Measurements from ENCODE around the gene LTA4H. TPM values are rescaled to one million over a fixed set of nuclear protein-coding genes. Genes with fewer than 3 reads are reported as not detected.
A peak's percentile ranks its signal among the peaks of the same experiment; 100 is the strongest.
"Not testable (repeated sequence)": the region's sequence is repeated elsewhere in the genome, so short reads cannot be mapped to it uniquely, and the experiment has no call there.

The LTA4H gene
- total and polyA plus RNA-seq, 5 donors from 2014 or later: 38.1 to 79.1 (median 68.6) TPM

GRCh38 chr12:95969116-95969515 is 66.3 kb downstream of the LTA4H start:
- not testable (repeated sequence) for DNase-seq; H3K27me3 ChIP-seq (ENCODE audit: control insufficient read depth, insufficient read depth, low read length); H3K9me3 ChIP-seq (ENCODE audit: control insufficient read depth in 2 of 2, low read length in 2 of 2); H3K4me1 Mint-ChIP-seq; H3K27ac ChIP-seq (ENCODE audit: insufficient read depth, low read length, poor library complexity, severe bottlenecking); ATAC-seq (ENCODE audit: low read depth in 2 of 2); H3K36me3 ChIP-seq (ENCODE audit: control insufficient read depth, insufficient read depth, low read length); H3K4me3 Mint-ChIP-seq; H3K4me3 ChIP-seq (ENCODE audit: low read depth, low read length); H3K9me3 Mint-ChIP-seq; H3K4me1 ChIP-seq (ENCODE audit: control insufficient read depth, insufficient read depth, low read length, poor library complexity, severe bottlenecking)
- H3K27me3 Mint-ChIP-seq: peaks cover 13% of the 10 kb centered on the region
- peaks cover 20% of the 10 kb centered on the region for H3K36me3 Mint-ChIP-seq
- H3K27ac Mint-ChIP-seq: peak overlapping the region in 1 of 3 donors; percentile 45

DNA sequence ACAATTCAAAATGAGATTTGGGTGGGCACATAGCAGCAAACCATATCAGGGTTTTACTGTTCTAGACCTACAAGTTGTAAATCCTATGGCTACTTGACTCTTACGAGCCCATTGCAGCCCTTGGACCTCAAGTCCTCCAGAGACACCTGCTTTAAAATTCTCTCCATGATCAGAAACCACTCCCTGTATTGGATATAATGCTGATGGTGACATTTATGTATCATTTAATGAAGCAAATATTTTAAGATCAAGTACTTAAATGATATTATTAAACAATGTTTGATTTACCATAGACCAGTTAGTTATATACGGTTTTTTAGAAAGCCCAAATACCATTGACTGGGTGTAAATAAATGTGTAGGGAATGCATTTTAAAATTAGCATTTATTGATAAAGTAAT is 68.1 kb downstream of the LTA4H start:
- H3K27me3 ChIP-seq (ENCODE audit: control insufficient read depth, insufficient read depth, low read length): no peaks in the 10 kb centered on the region
- no peaks in the 10 kb centered on the region for H3K4me1 ChIP-seq (ENCODE audit: control insufficient read depth, insufficient read depth, low read length, poor library complexity, severe bottlenecking)
- Mint-ChIP-seq H3K27ac (no peak overlapping the region), H3K9me3 (peaks cover 0 to 1% (median 0%) of the 10 kb centered on the region in 7 donors), H3K4me1 (peaks cover 0 to 2% (median 0%) of the 10 kb centered on the region in 4 donors), H3K36me3 (peaks cover 15% of the 10 kb centered on the region), H3K27me3 (peaks cover 14% of the 10 kb centered on the region), H3K4me3 (no peak overlapping the region)
- H3K27ac ChIP-seq (ENCODE audit: insufficient read depth, low read length, poor library complexity, severe bottlenecking): no peak overlapping the region
- no peaks in the 10 kb centered on the region for H3K9me3 ChIP-seq (ENCODE audit: control insufficient read depth in 2 of 2, low read length in 2 of 2)
- ATAC-seq (ENCODE audit: low read depth in 2 of 2) (no peak), DNase-seq (no peak)
- peaks cover 8% of the 10 kb centered on the region for H3K36me3 ChIP-seq (ENCODE audit: control insufficient read depth, insufficient read depth, low read length)
- H3K4me3 ChIP-seq (ENCODE audit: low read depth, low read length): no peak overlapping the region

DNA sequence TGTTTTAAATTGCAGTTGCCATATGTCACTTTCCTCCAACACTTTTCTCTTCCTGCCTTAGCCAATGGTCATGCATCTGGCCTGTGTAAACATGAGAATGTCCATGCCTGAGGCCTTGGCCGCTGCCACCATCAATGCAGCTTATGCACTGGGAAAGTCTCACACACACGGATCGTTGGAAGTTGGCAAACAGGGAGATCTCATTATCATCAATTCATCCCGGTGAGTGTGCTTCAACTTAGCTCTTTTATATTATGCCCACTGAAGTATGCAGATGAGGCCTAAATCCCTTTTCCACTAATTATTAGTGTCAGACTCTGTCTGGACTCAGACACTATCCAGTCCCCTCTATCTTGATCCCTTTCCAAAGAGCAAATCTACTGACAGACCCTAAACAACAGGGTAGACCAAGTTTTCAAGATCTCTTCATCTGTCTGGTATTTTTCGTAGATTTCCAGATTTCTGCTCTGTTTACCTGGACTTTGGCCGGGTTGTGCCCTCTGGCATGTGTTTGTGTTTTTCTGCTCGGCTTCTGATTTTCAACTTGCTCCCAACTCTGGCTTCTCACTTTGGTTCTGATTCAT is 69.0 kb downstream of the LTA4H start:
- H3K4me1 Mint-ChIP-seq: peaks cover 0 to 2% (median 0%) of the 10 kb centered on the region in 4 donors
- H3K4me1 ChIP-seq (ENCODE audit: control insufficient read depth, insufficient read depth, low read length, poor library complexity, severe bottlenecking): no peaks in the 10 kb centered on the region
- H3K4me3 ChIP-seq (ENCODE audit: low read depth, low read length): no peak overlapping the region
- DNase-seq: no peak
- no peak overlapping the region for H3K27ac Mint-ChIP-seq
- no peak overlapping the region for H3K27ac ChIP-seq (ENCODE audit: insufficient read depth, low read length, poor library complexity, severe bottlenecking)
- H3K9me3 Mint-ChIP-seq: peaks cover 0 to 1% (median 0%) of the 10 kb centered on the region in 7 donors
- ATAC-seq (ENCODE audit: low read depth in 2 of 2): no peak
- H3K36me3 Mint-ChIP-seq: peaks cover 20% of the 10 kb centered on the region
- peaks cover 17% of the 10 kb centered on the region for H3K27me3 Mint-ChIP-seq
- no peaks in the 10 kb centered on the region for H3K9me3 ChIP-seq (ENCODE audit: control insufficient read depth in 2 of 2, low read length in 2 of 2)
- H3K36me3 ChIP-seq (ENCODE audit: control insufficient read depth, insufficient read depth, low read length): peaks cover 8% of the 10 kb centered on the region
- no peaks in the 10 kb centered on the region for H3K27me3 ChIP-seq (ENCODE audit: control insufficient read depth, insufficient read depth, low read length)
- H3K4me3 Mint-ChIP-seq: no peak overlapping the region

- Histone ChIP-seq H3K27me3 (ENCODE audit: control insufficient read depth, insufficient read depth, low read length) (no peaks in the 10 kb centered on the region), H3K36me3 (ENCODE audit: control insufficient read depth, insufficient read depth, low read length) (peaks cover 8% of the 10 kb centered on the region), H3K4me1 (ENCODE audit: control insufficient read depth, insufficient read depth, low read length, poor library complexity, severe bottlenecking) (no peaks in the 10 kb centered on the region), H3K4me3 (ENCODE audit: low read depth, low read length) (no peak overlapping the region), H3K27ac (ENCODE audit: insufficient read depth, low read length, poor library complexity, severe bottlenecking) (no peak overlapping the region), H3K9me3 (ENCODE audit: control insufficient read depth in 2 of 2, low read length in 2 of 2) (no peaks in the 10 kb centered on the region)
- Mint-ChIP-seq H3K4me1 (peaks cover 0 to 2% (median 0%) of the 10 kb centered on the region in 4 donors), H3K27ac (peak overlapping the region in 1 of 3 donors; percentile 45), H3K36me3 (peaks cover 17% of the 10 kb centered on the region), H3K27me3 (peaks cover 23% of the 10 kb centered on the region), H3K4me3 (no peak overlapping the region), H3K9me3 (no peaks in the 10 kb centered on the region)
- DNase-seq: peak in 1 of 3 donors; percentile 17
- ATAC-seq (ENCODE audit: low read depth in 2 of 2): no peak
Observed at GRCh38 chr12:95963096-95963495, 72.3 kb downstream of the LTA4H start.

GRCh38 chr12:95962222-95962621 is 73.2 kb downstream of the LTA4H start:
- H3K9me3 Mint-ChIP-seq: no peaks in the 10 kb centered on the region
- H3K27me3 ChIP-seq (ENCODE audit: control insufficient read depth, insufficient read depth, low read length): no peaks in the 10 kb centered on the region
- ATAC-seq (ENCODE audit: low read depth in 2 of 2) (no peak), DNase-seq (no peak)
- H3K27ac ChIP-seq (ENCODE audit: insufficient read depth, low read length, poor library complexity, severe bottlenecking): no peak overlapping the region
- H3K4me3 Mint-ChIP-seq: no peak overlapping the region
- no peaks in the 10 kb centered on the region for H3K9me3 ChIP-seq (ENCODE audit: control insufficient read depth in 2 of 2, low read length in 2 of 2)
- H3K27me3 Mint-ChIP-seq: peaks cover 26% of the 10 kb centered on the region
- no peaks in the 10 kb centered on the region for H3K4me1 ChIP-seq (ENCODE audit: control insufficient read depth, insufficient read depth, low read length, poor library complexity, severe bottlenecking)
- no peak overlapping the region for H3K4me3 ChIP-seq (ENCODE audit: low read depth, low read length)
- peaks cover 0 to 2% (median 0%) of the 10 kb centered on the region in 4 donors for H3K4me1 Mint-ChIP-seq
- H3K36me3 Mint-ChIP-seq: peaks cover 16% of the 10 kb centered on the region
- no peak overlapping the region for H3K27ac Mint-ChIP-seq
- H3K36me3 ChIP-seq (ENCODE audit: control insufficient read depth, insufficient read depth, low read length): peaks cover 8% of the 10 kb centered on the region

- H3K27ac Mint-ChIP-seq: no peak overlapping the region
- H3K36me3 Mint-ChIP-seq: peaks cover 10% of the 10 kb centered on the region
- H3K4me3 ChIP-seq (ENCODE audit: low read depth, low read length): no peak overlapping the region
- peaks cover 19% of the 10 kb centered on the region for H3K27me3 Mint-ChIP-seq
- no peaks in the 10 kb centered on the region for H3K36me3 ChIP-seq (ENCODE audit: control insufficient read depth, insufficient read depth, low read length)
- no peaks in the 10 kb centered on the region for H3K27me3 ChIP-seq (ENCODE audit: control insufficient read depth, insufficient read depth, low read length)
- H3K9me3 ChIP-seq (ENCODE audit: control insufficient read depth in 2 of 2, low read length in 2 of 2): no peaks in the 10 kb centered on the region
- no peaks in the 10 kb centered on the region for H3K4me1 ChIP-seq (ENCODE audit: control insufficient read depth, insufficient read depth, low read length, poor library complexity, severe bottlenecking)
- no peaks in the 10 kb centered on the region for H3K9me3 Mint-ChIP-seq
- H3K27ac ChIP-seq (ENCODE audit: insufficient read depth, low read length, poor library complexity, severe bottlenecking): no peak overlapping the region
- DNase-seq (no peak), ATAC-seq (ENCODE audit: low read depth in 2 of 2) (no peak)
- no peaks in the 10 kb centered on the region for H3K4me1 Mint-ChIP-seq
- no peak overlapping the region for H3K4me3 Mint-ChIP-seq
Observed at GRCh38 chr12:95960241-95960640, 75.1 kb downstream of the LTA4H start.

- DNase-seq: peak in 1 of 3 donors; percentile 17
- no peaks in the 10 kb centered on the region for H3K9me3 Mint-ChIP-seq
Observed at GRCh38 chr12:95959107-95959506, 76.3 kb downstream of the LTA4H start.

DNA sequence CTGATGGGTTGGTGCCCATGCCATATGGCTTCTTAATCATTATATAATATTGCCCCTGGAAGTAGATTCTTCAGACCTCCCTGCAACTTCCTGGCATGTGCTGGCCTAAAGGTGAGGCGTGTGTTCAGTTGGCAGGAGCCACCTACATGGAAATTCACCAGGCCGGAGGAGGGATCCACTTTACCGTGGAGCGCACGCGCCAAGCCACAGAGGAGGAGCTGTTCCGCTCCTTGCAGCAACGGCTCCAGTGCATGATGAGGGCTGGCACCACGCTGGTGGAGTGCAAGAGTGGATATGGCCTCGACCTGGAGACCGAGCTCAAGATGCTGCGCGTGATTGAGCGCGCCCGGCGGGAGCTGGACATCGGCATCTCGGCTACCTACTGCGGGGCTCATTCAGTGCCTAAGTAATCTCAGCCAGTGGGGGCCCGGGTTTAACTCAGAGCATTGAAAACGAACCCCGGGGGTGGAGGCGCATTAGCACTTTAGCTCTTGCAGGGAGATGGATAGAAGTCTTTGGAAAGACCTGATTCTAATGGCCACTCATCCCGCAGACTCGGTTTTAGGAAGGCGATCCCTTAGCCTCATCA is 78.7 kb downstream of the LTA4H start:
- H3K27me3 Mint-ChIP-seq: peaks cover 12% of the 10 kb centered on the region
- no peaks in the 10 kb centered on the region for H3K9me3 Mint-ChIP-seq
- ATAC-seq (ENCODE audit: low read depth in 2 of 2) (no peak), DNase-seq (no peak)
- no peaks in the 10 kb centered on the region for H3K4me1 Mint-ChIP-seq
- no peak overlapping the region for H3K27ac ChIP-seq (ENCODE audit: insufficient read depth, low read length, poor library complexity, severe bottlenecking)
- no peak overlapping the region for H3K4me3 Mint-ChIP-seq
- no peaks in the 10 kb centered on the region for H3K4me1 ChIP-seq (ENCODE audit: control insufficient read depth, insufficient read depth, low read length, poor library complexity, severe bottlenecking)
- no peak overlapping the region for H3K4me3 ChIP-seq (ENCODE audit: low read depth, low read length)
- H3K27ac Mint-ChIP-seq: no peak overlapping the region
- H3K36me3 Mint-ChIP-seq: peaks cover 9% of the 10 kb centered on the region
- H3K27me3 ChIP-seq (ENCODE audit: control insufficient read depth, insufficient read depth, low read length): peaks cover 3% of the 10 kb centered on the region
- H3K36me3 ChIP-seq (ENCODE audit: control insufficient read depth, insufficient read depth, low read length): no peaks in the 10 kb centered on the region
- no peaks in the 10 kb centered on the region for H3K9me3 ChIP-seq (ENCODE audit: control insufficient read depth in 2 of 2, low read length in 2 of 2)

More at GRCh38 chr12:95959107-95959506, 76.3 kb downstream of the LTA4H start:
- Mint-ChIP-seq H3K4me3 (no peak overlapping the region), H3K27ac (peak overlapping the region in 1 of 3 donors; percentile 33), H3K4me1 (no peaks in the 10 kb centered on the region), H3K27me3 (peaks cover 13% of the 10 kb centered on the region), H3K36me3 (peaks cover 10% of the 10 kb centered on the region)
- Histone ChIP-seq H3K27ac (ENCODE audit: insufficient read depth, low read length, poor library complexity, severe bottlenecking) (no peak overlapping the region), H3K36me3 (ENCODE audit: control insufficient read depth, insufficient read depth, low read length) (no peaks in the 10 kb centered on the region), H3K4me3 (ENCODE audit: low read depth, low read length) (no peak overlapping the region), H3K4me1 (ENCODE audit: control insufficient read depth, insufficient read depth, low read length, poor library complexity, severe bottlenecking) (no peaks in the 10 kb centered on the region), H3K27me3 (ENCODE audit: control insufficient read depth, insufficient read depth, low read length) (no peaks in the 10 kb centered on the region), H3K9me3 (ENCODE audit: control insufficient read depth in 2 of 2, low read length in 2 of 2) (no peaks in the 10 kb centered on the region)
- no peak for ATAC-seq (ENCODE audit: low read depth in 2 of 2)
